Forelimb muscle (tissue), 1 donor: Measurements from ENCODE around the gene PHF21A. TPM values are rescaled to one million over a fixed set of nuclear protein-coding genes. Genes with fewer than 3 reads are reported as not detected.

Experiments used
- DNase-seq: peaks from one replicate; pipeline ENCODE4 v3.0.0-alpha.2; 2013; ENCODE audit warnings: low read depth
- polyA plus RNA-seq: library from polyadenylated mRNA; unstranded; fragments of 120-200 nt; gene quantifications from one replicate; pipeline ENCODE4 v1.2.1, GENCODE V29; 2013; ENCODE audit not compliant: insufficient read length

PHF21A gene
- polyA plus RNA-seq, 1 donor = 35.7 TPM

GRCh38 chr11:45934580-45935318 is 186.5 kb downstream of the PHF21A start:
- DNase-seq = no peak

- no peak for DNase-seq
Observed at GRCh38 chr11:45933846-45934579, 187.2 kb downstream of the PHF21A start.

GRCh38 chr11:45933131-45933831 is 188.0 kb downstream of the PHF21A start:
- DNase-seq = no peak

- DNase-seq = no peak
Observed at GRCh38 chr11:45932217-45932616, 189.0 kb downstream of the PHF21A start.

- DNase-seq = no peak
Observed at GRCh38 chr11:45931739-45932138, 189.5 kb downstream of the PHF21A start.

- DNase-seq = no peak
Observed at GRCh38 chr11:45930951-45931570, 190.2 kb downstream of the PHF21A start.

GRCh38 chr11:45930031-45930794 is 191.0 kb downstream of the PHF21A start:
- DNase-seq = no peak

- DNase-seq = no peak
Observed at GRCh38 chr11:45929486-45930030, 191.7 kb downstream of the PHF21A start.

GRCh38 chr11:45928535-45929215 is 192.6 kb downstream of the PHF21A start:
- DNase-seq = no peak

GRCh38 chr11:45927684-45928413 is 193.4 kb downstream of the PHF21A start:
- DNase-seq = no peak

GRCh38 chr11:45927332-45927683 is 193.9 kb downstream of the PHF21A start:
- DNase-seq = no peak

- no peak for DNase-seq
Observed at GRCh38 chr11:45926536-45927331, 194.5 kb downstream of the PHF21A start.

GRCh38 chr11:45926001-45926401 is 195.3 kb downstream of the PHF21A start:
- no peak for DNase-seq

GRCh38 chr11:45925550-45925949 is 195.7 kb downstream of the PHF21A start:
- no peak for DNase-seq

GRCh38 chr11:45924927-45925326 is 196.3 kb downstream of the PHF21A start:
- no peak for DNase-seq

GRCh38 chr11:45924036-45924915 is 197.0 kb downstream of the PHF21A start:
- DNase-seq = no peak

- no peak for DNase-seq
Observed at GRCh38 chr11:45922425-45923082, 198.7 kb downstream of the PHF21A start, which contains the start of gene LARGE2. TSS of gene LARGE2 (plus strand) at chr11:45922656. CDS start at chr11:45922883, 227 bp downstream.
